ENCODE data around the gene MLH1. TPM values are rescaled to one million over a fixed set of nuclear protein-coding genes. Genes with fewer than 3 reads are reported as not detected.

The MLH1 gene
- total RNA-seq, 1 experiment from 2014 or later = 28.5 TPM

GRCh38 chr3:36991147-36991546 is 2.2 kb upstream of the MLH1 start:
- no peak for DNase-seq (ENCODE audit: low read depth, low spot score)
- Histone ChIP-seq H3K36me3 (ENCODE audit: control insufficient read depth, insufficient read depth, low read length) (peaks cover 29% of the 10 kb centered on the region), H3K27ac (ENCODE audit: low read length) (peak overlapping the region; percentile 94; the same call in 1 of the 2 replicates), H3K4me3 (ENCODE audit: low read depth in 2 of 2, low read length in 2 of 2) (peak overlapping the region; percentile 92 to 99), H3K9me3 (ENCODE audit: control insufficient read depth, insufficient read depth, low read depth, low read length) (no peaks in the 10 kb centered on the region), H3K4me1 (ENCODE audit: control insufficient read depth, insufficient read depth, low read length) (peaks cover 21% of the 10 kb centered on the region), H3K27me3 (ENCODE audit: control insufficient read depth, insufficient read depth, low read length) (no peaks in the 10 kb centered on the region)
- ATAC-seq = no peak
- in situ Hi-C loops (cut with HindIII; ENCODE audit: low pct_unique_long_range_greater_than_20kb, low sequenced_read_pairs) (no loop called here), intact Hi-C loops (cut with micrococcal nuclease; ENCODE audit: unreplicated experiment) (no loop called here)
- POLR2A ChIA-PET = no interaction called here
- CTCF ChIA-PET = no interaction called here
- TF ChIP-seq CTCF (IDR thresholded peaks at IDR 0.05) (no peak), TCF7L2 (IDR thresholded peaks at IDR 0.05; ENCODE audit: low read depth, low read length) (no peak), POLR2AphosphoS5 (IDR thresholded peaks at IDR 0.05; ENCODE audit: low read depth, low read length) (no peak), SIN3A (IDR thresholded peaks at IDR 0.05; ENCODE audit: borderline replicate concordance, insufficient read depth, low read depth, low read length) (no peak), REST (IDR thresholded peaks at IDR 0.05; ENCODE audit: insufficient read depth in 1 of 2, low read depth in 2 of 2, low read length in 1 of 2) (no peak)
- no TSS peak for BruUV-seq (replicated peaks)

GRCh38 chr3:36991923-36992805 is 1.2 kb upstream of the MLH1 start:
- H3K36me3 ChIP-seq (ENCODE audit: control insufficient read depth, insufficient read depth, low read length) = peaks cover 31% of the 10 kb centered on the region
- CTCF ChIA-PET = no interaction called here

More at GRCh38 chr3:36991923-36992805, 1.2 kb upstream of the MLH1 start:
- Histone ChIP-seq H3K27me3 (ENCODE audit: control insufficient read depth, insufficient read depth, low read length) (no peaks in the 10 kb centered on the region), H3K27ac (ENCODE audit: low read length) (peak overlapping the region; percentile 94), H3K9me3 (ENCODE audit: control insufficient read depth, insufficient read depth, low read depth, low read length) (no peaks in the 10 kb centered on the region), H3K4me1 (ENCODE audit: control insufficient read depth, insufficient read depth, low read length) (peaks cover 21% of the 10 kb centered on the region), H3K4me3 (ENCODE audit: low read depth in 2 of 2, low read length in 2 of 2) (peak overlapping the region; percentile 92 to 99)
- no peak for DNase-seq (ENCODE audit: low read depth, low spot score)
- in situ Hi-C loops (cut with HindIII; ENCODE audit: low pct_unique_long_range_greater_than_20kb, low sequenced_read_pairs) (no loop called here), intact Hi-C loops (cut with micrococcal nuclease; ENCODE audit: unreplicated experiment) (no loop called here)
- POLR2A ChIA-PET = interaction anchor here (0.8 kb wide), 1 partner anchor 140 kb away, joined by 3 read pairs; no protein-coding TSS in a partner anchor
- TF ChIP-seq TCF7L2 (IDR thresholded peaks at IDR 0.05; ENCODE audit: low read depth, low read length) (no peak), SIN3A (IDR thresholded peaks at IDR 0.05; ENCODE audit: borderline replicate concordance, insufficient read depth, low read depth, low read length) (peak; percentile 15; the same call in 1 of the 2 replicates), REST (IDR thresholded peaks at IDR 0.05; ENCODE audit: insufficient read depth in 1 of 2, low read depth in 2 of 2, low read length in 1 of 2) (no peak), POLR2AphosphoS5 (IDR thresholded peaks at IDR 0.05; ENCODE audit: low read depth, low read length) (no peak), CTCF (IDR thresholded peaks at IDR 0.05) (no peak)
- ATAC-seq = no peak
- BruUV-seq (replicated peaks) = TSS peak; percentile 76
